NCI-H748 (cell line): ENCODE results near the gene AKT2.

Experiments
- DNase-seq: peaks from one replicate; lab custom pipeline; 2025; ENCODE audit not compliant: unreplicated experiment; lab: John Stamatoyannopoulos, UW

AKT2 gene

DNA sequence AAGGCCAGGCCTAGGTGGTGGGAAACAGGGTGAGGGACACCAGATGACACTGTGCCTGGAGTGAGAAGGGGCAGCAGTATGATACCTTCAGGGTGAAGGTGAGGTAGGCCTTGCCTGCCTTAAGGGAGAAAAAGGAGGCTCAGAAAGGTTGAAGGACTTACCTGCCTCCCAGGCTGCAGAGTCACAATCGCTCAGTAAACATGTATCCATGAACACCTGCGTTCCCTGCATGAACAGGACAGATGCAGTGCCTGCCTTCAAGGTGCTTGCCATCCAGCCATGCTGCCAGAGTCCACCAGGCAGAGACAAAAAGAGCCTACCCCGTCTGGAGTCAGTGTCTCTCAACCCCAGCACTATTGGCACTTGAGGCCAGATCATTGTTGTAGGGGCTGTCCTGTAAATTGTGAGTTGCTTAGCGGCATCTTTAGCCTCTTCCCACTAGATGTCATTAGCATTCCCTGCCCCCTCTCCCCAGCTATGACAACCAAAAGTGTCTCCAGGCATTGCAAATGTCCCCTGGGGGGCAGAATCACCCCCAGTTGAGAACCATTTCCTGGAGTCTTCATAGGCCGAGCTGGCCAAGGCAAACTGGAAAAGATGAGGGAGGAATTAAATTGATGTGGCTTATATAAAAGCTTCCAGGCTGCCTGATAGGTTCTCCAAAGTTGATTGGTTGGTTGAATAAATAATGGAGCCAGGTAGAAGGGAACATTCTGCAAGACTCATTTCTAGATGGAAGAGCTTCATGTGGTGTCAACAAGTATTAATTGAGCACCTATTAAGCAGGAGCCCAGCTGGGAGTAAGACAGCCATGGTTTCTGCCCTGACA is 92.2 kb downstream of the AKT2 start:
- no peak for DNase-seq

DNA sequence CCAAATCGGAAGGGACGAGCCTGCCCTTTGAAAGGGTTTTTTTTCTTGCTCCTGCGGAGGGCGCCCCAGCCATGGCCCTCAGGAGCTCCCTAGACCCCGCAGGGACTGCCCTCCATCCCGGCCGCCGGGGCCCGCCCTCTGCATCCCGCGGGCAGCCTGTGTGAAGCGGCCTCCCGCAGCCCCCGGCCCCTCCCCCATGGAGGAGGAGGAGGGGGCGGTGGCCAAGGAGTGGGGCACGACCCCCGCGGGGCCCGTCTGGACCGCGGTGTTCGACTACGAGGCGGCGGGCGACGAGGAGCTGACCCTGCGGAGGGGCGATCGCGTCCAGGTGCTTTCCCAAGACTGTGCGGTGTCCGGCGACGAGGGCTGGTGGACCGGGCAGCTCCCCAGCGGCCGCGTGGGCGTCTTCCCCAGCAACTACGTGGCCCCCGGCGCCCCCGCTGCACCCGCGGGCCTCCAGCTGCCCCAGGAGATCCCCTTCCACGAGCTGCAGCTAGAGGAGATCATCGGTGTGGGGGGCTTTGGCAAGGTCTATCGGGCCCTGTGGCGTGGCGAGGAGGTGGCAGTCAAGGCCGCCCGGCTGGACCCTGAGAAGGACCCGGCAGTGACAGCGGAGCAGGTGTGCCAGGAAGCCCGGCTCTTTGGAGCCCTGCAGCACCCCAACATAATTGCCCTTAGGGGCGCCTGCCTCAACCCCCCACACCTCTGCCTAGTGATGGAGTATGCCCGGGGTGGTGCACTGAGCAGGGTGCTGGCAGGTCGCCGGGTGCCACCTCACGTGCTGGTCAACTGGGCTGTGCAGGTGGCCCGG is 93.1 kb downstream of the AKT2 start:
- DNase-seq: peak; percentile 74

DNA sequence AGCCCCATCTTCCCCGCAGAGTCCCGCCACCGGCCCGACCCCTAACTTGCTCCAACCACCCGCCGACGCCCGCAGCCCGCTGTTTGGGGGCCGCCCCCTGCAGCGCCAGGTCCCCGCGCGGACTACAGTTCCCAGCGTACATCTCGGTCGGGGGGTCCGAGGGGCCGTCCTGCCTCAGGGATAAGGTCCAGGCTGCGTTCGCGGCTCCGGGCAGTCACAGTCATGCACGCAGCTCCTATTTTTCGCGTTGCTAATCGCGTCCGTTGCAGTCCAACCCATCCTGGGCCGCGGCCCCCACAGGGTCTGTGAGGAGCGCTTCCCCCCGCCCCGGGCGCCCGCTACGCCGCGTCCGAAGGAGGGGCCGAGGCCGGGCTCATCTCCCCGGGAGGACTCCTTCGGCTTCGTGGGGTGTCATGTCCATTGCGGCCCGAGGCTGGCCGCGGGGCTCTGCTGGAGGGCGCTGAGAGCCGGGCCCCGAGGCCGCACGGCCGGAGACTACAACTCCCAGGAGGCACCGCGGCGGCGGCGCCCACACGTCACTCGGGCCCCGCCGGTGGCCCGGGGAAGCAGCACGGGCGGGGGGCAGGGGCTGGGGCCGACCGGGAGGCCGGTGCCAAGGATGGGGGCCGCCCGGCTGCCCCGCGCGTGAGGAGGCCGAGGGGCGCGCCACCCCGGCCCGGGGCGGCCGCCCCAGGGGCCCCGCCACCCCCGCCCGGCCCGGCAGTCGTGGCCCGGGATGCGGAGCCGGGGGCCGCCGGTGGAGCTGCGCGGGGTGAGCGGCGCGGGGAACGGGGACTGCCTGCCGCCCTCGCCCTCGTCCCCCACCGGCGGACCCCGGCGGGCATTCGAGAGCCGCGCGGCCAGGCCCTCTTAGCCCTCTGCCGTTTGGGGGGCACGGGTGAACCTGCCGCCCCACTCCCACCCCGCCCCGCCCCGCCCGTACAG is 94.0 kb downstream of the AKT2 start, which contains the start of gene MAP3K10:
Gene MAP3K10, plus strand, starts transcription at position 536 of the 945 bp plus-strand sequence. CDS start 606 bp downstream, outside the sequence.
- DNase-seq: peak; percentile 81

DNA sequence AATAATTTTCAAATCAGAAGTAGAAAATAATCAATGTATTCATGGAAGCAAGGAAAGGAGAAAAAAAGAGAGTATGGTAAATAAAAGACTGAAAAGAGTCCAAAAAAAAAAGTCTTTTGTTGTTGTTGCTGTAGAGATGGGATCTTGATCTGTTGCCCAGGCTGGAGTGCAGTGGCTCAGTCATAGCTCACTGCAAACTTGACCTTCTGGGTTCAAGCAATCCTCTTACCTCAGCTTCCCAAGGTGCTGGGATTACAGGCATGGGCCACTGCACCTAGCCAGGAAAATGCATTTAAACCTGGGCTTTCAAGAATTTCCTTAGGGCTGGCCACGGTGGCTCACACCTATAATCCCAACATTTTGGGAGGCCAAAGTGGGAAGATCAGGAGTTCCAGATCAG is 100.9 kb downstream of the AKT2 start:
- DNase-seq: no peak
